Transverse colon (tissue), 4 donors: Measurements from ENCODE around the gene TMPRSS5. TPM values are rescaled to one million over a fixed set of nuclear protein-coding genes. Genes with fewer than 3 reads are reported as not detected.

Experiments used
- DNase-seq: peaks from one replicate; pipeline ENCODE4 v3.0.0-alpha.2; 2019
- H3K27ac ChIP-seq, 4 donors: fragments of 200-600 bp; sonication (generic); 2 replicates each; pipeline ENCODE4 v1.5.1; 2016 to 2018; ENCODE audit warnings: inconsistent platforms in 4 of 4
- H3K27me3 ChIP-seq: fragments of 200-600 bp; sonication (generic); 2 replicates; pipeline ENCODE4 v1.5.1; 2017; ENCODE audit warnings: inconsistent platforms
- H3K36me3 ChIP-seq, 4 donors: fragments of 200-600 bp; sonication (generic); 2 replicates each; pipeline ENCODE4 v1.5.1; 2017 to 2019; ENCODE audit warnings: inconsistent platforms in 4 of 4
- H3K4me1 ChIP-seq, 4 donors: fragments of 200-600 bp; sonication (generic); 2 replicates each; pipeline ENCODE4 v1.5.1; 2017 to 2020; ENCODE audit warnings: inconsistent platforms in 4 of 4
- H3K4me3 ChIP-seq, 4 donors: fragments of 200-600 bp; sonication (generic); 1 replicate in 1 of 4; 2 replicates in 3 of 4; pipeline versions ENCODE4 v1.5.1 to v1.6.1; 2017 to 2019; ENCODE audit warnings: inconsistent platforms in 4 of 4
- H3K9me3 ChIP-seq, 2 donors: fragments of 200-600 bp; sonication (generic); 2 replicates each; pipeline ENCODE4 v1.5.1; 2017 to 2019; ENCODE audit warnings: inconsistent platforms in 2 of 2
- CTCF ChIP-seq, 5 experiments: fragments of 200-600 bp in 3 of 5; fragments of 450-650 bp in 2 of 5; sonication (generic) in 3 of 5; IDR thresholded peaks; 1 replicate in 2 of 5; 2 replicates in 3 of 5; pipeline ENCODE4 v1.5.1; 2016 to 2017; ENCODE audit warnings: antibody characterized with exemption in 5 of 5, inconsistent platforms in 3 of 5, mild to moderate bottlenecking in 2 of 5, moderate library complexity in 1 of 5
- EP300 ChIP-seq: sonication (generic); formaldehyde crosslinking; IDR thresholded peaks from one replicate; pipeline ENCODE4 v1.6.1; 2017; ENCODE audit warnings: antibody characterized with exemption, low read depth
- POLR2A ChIP-seq: fragments of 450-650 bp; IDR thresholded peaks from one replicate; pipeline ENCODE4 v1.6.1; 2016; ENCODE audit warnings: antibody characterized with exemption, mild to moderate bottlenecking, moderate library complexity
- POLR2AphosphoS5 ChIP-seq, 3 donors: sonication (generic); formaldehyde crosslinking; IDR thresholded peaks; one replicate each; pipeline ENCODE4 v1.6.1; 2016; ENCODE audit warnings: antibody characterized with exemption in 3 of 3
- WGBS, 2 donors: methylation state at CpG; one replicate each; pipeline ENCODE4 v1.1.5; 2018; ENCODE audit warnings: low coverage in 1 of 2; 5-methylcytosine and 5-hydroxymethylcytosine counted together
- in situ Hi-C, 4 donors: fragments of 200-750 bp; cut with MboI; loops; one replicate each; pipeline versions ENCODE4 v1.15.0 to v1.15.1; 2017; ENCODE audit warnings: low sequenced_read_pairs in 3 of 4, low pct_ligation_motif_present in 1 of 4, low pct_unique_long_range_greater_than_20kb in 1 of 4
- intact Hi-C: fragments of 100-400 bp; cut with DNase I; formaldehyde crosslinking; loops from one replicate; pipeline ENCODE4 v1.15.1; 2023; ENCODE audit warnings: low total_unique reads
- total RNA-seq, 4 donors: library from RNA; depleted of rRNA; stranded (reverse); fragments of >200 nt; gene quantifications; one replicate each; pipeline ENCODE4 v1.1.0, GENCODE V29; 2016

Gene TMPRSS5
- total RNA-seq, 4 donors from 2014 or later: 0.27 to 0.79 TPM; not detected in 2

DNA sequence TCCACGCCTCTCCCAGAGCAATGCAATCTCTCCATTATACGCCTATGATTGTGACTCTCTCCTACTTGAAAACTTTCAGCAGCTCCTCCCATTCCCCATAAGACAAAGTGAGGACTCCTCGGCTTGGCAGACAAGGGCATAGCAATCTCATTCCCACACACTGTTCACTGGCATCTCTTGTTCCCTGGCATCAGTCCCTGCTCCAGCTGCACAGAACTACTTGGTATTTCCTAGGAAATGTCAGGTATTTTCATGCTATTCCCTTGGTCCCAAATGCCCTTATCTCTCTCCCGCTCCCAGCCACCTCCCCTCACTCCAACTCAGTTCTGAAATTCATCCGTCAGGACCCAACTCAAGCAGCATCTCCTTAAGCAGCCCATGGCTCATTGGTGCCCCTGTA lies 28.4 kb downstream of the TMPRSS5 start:
- Histone ChIP-seq H3K4me1 (peaks cover 0 to 15% (median 4%) of the 10 kb centered on the region in 4 donors), H3K27me3 (no peaks in the 10 kb centered on the region), H3K36me3 (no peaks in the 10 kb centered on the region), H3K4me3 (no peak overlapping the region), H3K27ac (no peak overlapping the region), H3K9me3 (no peaks in the 10 kb centered on the region)
- DNase-seq: no peak
- 92 to 97% methylated on average over 4 to 5 of the region's 5 CpGs for WGBS, 2 donors
- in situ Hi-C loops (no loop called here), intact Hi-C loops (no loop called here)
- no peak for TF ChIP-seq POLR2AphosphoS5 (IDR thresholded peaks at IDR 0.05)
- TF ChIP-seq POLR2A: no peak
- no peak for TF ChIP-seq EP300
- TF ChIP-seq CTCF (IDR thresholded peaks at IDR 0.05): no peak

DNA sequence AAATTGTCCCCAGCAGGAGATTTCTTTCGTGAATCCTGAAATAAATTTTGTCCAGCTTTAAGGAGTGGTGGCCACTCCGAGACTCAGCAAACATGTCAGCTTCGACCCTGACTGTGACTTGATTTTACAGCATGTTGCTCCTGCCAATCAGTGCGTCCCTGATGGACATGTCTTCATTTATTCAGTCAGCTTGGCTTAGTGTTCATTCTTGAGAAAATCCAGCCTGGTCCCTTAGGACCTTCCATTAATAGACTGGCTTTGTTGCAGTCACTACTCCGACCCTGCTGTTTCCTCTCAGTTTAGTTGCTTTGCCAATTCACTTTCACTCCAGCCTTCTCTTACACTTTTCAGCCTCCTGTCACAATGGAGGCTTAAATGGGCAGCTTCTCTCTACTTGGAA lies 30.5 kb downstream of the TMPRSS5 start:
- no peaks in the 10 kb centered on the region for H3K9me3 ChIP-seq
- no peaks in the 10 kb centered on the region for H3K4me1 ChIP-seq
- no peak for DNase-seq
- WGBS, 2 donors: 66 to 80% methylated on average over 5 of the region's 5 CpGs
- TF ChIP-seq EP300 (no peak), CTCF (IDR thresholded peaks at IDR 0.05) (no peak), POLR2A (no peak), POLR2AphosphoS5 (IDR thresholded peaks at IDR 0.05) (no peak)
- no peak overlapping the region for H3K4me3 ChIP-seq
- in situ Hi-C loops (no loop called here), intact Hi-C loops (no loop called here)
- H3K36me3 ChIP-seq: no peaks in the 10 kb centered on the region
- no peak overlapping the region for H3K27ac ChIP-seq
- no peaks in the 10 kb centered on the region for H3K27me3 ChIP-seq

DNA sequence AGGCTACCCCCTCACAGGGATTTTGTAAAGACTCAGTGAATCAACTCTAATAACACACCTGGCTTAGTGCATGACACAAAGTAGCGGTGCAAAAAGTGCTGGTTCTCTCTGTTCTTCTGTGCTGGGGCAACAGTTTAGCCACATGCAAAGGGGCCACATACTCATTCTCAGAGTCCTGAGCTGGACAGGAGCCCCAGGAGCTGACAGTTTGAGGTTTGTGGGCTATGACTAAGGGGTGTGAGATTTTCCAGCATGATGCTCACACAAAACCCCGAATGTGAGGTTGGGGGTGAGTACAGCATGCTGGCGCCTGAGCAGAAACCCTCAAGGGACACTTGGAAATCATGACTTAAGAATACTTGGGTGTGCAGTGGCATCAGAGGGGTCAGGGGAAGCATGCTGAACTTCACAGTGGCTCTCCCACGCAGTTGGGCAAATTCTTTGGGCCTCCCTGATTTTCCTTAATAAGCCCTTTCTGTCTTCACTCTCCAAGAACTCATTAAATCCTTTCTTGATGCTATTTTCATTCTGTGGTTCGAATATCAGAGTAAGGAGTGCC lies 31.0 kb downstream of the TMPRSS5 start:
- no peaks in the 10 kb centered on the region for H3K4me1 ChIP-seq
- no peak overlapping the region for H3K27ac ChIP-seq
- H3K36me3 ChIP-seq: no peaks in the 10 kb centered on the region
- H3K4me3 ChIP-seq: no peak overlapping the region
- no peaks in the 10 kb centered on the region for H3K27me3 ChIP-seq
- intact Hi-C loops (no loop called here), in situ Hi-C loops (no loop called here)
- WGBS, 2 donors: 69 to 70% methylated on average over 3 to 5 of the region's 5 CpGs
- TF ChIP-seq POLR2A: no peak
- TF ChIP-seq POLR2AphosphoS5 (IDR thresholded peaks at IDR 0.05): no peak
- TF ChIP-seq CTCF (IDR thresholded peaks at IDR 0.05): no peak
- TF ChIP-seq EP300: no peak
- no peak for DNase-seq
- H3K9me3 ChIP-seq: no peaks in the 10 kb centered on the region

DNA sequence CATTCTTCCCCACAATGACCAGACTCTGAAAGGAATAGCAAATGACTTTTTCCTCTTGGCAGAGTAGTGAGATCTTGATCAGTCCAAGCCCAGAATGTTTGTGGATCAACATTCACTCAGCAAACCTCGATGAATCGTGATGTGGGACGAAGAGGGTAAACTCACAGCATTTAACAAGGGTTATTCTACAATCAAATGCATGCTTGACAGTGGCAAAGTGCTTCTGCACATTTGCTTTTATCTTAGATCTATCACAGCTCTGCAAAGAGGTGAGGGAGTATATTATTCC lies 31.8 kb downstream of the TMPRSS5 start:
- DNase-seq: no peak
- H3K4me1 ChIP-seq: no peaks in the 10 kb centered on the region
- H3K27ac ChIP-seq: no peak overlapping the region
- H3K9me3 ChIP-seq: no peaks in the 10 kb centered on the region
- no peak overlapping the region for H3K4me3 ChIP-seq
- H3K36me3 ChIP-seq: no peaks in the 10 kb centered on the region
- WGBS, 2 donors: 30 to 70% methylated on average over 3 of the region's 3 CpGs
- intact Hi-C loops: no loop called here
- no peaks in the 10 kb centered on the region for H3K27me3 ChIP-seq
- TF ChIP-seq CTCF (IDR thresholded peaks at IDR 0.05) (no peak), EP300 (no peak), POLR2A (no peak), POLR2AphosphoS5 (IDR thresholded peaks at IDR 0.05) (no peak)
- in situ Hi-C loops: no loop called here
